Stimulated activated CD4-positive, alpha-beta T cell treated with anti-CD3 and anti-CD28 coated beads, Interleukin-15, amount 100 ng/mL, for 1 hour (primary cell): Measurements from ENCODE around the gene FRRS1.

Experiments used
- DNase-seq, 2 donors: peaks; one replicate each; pipeline ENCODE4 v3.0.0-alpha.2; 2020; ENCODE audit warnings: low read depth in 1 of 2, low spot score in 1 of 2

The FRRS1 gene

DNA sequence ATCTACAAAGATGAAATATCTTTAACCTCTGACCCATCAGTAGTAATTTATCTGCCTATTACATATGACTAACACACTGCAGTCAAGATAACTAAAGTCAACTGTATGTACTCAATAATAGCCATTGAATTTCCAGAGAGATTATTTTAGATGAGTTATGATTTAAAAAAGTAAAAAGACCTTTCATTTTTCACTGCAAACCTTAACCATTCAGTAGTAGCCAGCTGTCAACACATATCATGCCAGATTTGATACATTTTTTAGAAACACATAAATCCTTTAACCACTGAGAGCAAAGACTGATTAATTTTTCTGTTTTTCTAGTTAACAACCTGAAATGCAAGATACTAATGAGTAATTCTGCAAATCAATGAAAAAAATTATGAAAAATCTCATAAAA lies 89.6 kb downstream of the FRRS1 start:
- no peak for DNase-seq

DNA sequence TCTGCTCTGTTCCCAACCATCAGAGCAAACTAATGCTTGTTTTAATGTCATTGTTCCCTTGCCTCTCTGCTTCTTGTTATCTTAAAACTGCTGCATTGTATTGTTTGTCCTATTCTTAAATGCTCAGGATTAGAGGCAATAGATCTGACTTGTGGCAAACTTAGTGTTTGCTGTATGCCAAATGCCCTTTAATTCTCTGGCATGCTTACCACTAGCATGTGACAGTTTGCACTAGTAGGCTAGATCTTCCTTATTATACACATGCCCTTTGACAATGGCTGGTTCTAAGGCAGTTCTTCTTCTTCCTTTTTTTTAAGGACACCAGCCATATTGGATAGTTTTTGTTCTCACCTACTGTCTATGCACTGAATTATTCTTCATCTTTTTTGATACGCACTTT lies 90.4 kb downstream of the FRRS1 start:
- no peak for DNase-seq

DNA sequence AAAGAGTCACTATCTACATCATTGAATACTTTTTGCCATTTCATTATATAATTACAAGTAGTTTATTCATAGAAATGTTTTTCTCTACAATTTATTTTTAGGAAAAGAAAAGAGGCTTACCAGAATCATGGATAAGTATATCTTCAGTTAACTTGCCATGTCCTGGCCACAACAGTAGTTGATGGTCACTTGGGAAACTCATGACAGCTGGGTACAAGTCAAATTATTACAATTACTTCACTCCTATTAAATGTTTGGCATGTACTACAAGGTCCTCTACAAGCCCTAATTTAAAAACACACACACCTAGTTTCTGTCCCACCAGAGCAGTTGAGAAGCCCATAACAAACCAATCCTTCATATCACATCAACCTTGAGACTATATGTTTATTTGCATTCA lies 91.1 kb downstream of the FRRS1 start:
- DNase-seq, result no peak

DNA sequence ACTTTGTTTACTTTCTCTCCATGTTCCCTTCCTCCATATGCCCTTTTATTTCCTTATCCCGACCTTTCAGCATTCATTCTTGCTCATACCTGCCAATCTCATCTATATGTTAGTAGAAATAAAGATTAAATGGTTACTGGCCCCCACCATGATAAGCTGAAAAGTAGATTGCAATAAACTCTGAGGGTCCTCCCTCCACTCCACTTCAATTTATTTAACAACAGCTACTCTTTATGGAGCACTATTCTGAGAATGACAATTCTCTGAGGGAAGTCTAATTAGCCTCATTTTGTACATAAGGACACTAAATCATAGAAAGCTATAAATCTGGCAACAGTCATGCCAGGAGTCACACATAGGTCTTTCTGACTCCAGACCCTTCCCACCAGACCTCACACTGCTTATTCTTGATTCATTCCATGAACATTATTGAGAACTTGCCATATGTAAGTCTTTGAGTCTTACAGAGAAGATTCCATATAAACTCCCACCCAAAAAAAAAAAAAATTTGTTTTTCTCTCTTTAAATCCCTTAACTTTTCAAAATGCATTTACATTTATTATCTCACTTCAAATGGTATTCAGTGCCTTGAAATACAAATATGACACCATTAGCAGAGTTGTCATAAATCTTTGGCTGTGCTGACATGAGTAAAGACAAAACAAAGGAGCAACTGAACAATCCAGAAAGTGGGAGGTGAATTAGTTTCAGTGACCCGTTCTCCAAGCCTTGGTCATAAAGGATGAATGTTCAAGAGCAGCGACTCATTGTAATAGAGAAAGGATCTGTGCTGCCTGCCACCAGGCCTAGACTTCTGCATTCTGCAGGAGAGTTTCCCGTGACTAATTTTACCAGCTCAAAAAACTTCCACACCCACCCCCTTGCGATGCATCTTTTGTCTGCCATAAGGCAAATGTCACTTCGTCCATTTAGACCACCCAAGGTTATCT lies 92.0 kb downstream of the FRRS1 start:
- no peak for DNase-seq

DNA sequence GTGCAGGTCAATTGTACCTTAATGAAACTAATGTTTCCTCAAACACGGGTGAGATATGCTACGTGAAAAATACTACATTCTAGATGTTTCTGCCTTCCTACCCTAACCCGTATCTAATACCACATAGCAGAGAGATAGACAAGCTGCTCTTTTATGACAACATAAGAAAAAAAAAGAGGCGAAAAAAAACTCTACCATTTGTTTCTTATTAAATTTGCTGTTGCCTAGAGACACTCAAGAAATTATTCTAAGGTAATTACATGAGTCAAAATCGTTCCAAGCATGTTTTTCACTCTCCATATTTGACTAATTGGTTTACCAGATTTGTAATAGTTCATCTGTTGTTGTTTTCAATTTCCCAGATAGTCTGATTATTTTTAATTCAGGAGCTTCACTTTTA lies 93.1 kb downstream of the FRRS1 start:
- DNase-seq, result no peak

DNA sequence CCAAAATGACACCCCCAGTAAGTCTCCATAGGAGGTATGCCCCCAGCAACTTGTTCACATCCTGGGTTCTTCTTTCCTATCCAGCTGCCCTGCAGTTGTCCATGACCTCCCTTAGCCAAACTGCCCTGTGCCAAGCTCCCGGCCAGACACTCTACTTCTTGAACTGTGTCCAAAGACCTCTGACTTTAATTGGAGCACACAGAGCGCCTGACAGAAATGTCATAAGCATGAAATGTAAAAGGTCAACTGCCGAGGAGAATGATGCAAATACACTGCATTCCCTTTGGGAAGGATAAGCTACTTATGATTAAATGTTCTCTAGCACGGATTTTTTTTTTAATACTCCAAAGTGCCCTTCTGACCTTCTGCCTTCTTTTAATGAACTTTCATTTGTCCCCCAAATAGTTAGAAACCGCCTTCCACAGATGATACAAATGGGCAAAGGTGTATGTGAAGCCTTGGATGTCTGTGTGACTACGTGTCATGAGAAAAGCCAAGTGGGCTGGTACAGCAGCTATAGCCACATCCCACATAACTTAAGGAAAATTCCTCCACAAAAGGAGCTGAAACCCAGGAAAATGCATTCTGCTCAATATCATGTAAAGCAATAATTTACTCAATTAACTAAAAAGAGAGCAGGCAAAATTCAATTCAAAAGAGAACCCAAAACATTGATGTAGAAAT lies 93.8 kb downstream of the FRRS1 start:
- no peak for DNase-seq

DNA sequence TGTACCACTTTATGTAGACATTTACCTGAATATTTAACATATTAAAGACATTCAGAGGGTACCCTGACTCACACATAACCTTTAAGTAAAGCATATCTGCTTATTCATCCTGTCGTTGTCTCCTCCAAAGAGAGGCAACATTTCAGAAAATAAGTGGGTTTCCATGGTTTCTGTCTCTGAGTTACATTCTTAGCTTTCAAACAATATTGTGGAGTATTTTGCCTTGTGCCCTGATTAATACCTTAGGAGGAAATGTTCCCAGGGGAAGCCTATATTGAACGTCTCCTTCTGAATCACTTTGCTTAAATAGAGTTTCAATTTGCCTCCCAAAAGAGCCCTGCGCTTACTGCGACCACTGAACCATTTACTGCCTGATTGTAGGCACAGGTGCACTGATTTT lies 94.4 kb downstream of the FRRS1 start:
- DNase-seq, result no peak

DNA sequence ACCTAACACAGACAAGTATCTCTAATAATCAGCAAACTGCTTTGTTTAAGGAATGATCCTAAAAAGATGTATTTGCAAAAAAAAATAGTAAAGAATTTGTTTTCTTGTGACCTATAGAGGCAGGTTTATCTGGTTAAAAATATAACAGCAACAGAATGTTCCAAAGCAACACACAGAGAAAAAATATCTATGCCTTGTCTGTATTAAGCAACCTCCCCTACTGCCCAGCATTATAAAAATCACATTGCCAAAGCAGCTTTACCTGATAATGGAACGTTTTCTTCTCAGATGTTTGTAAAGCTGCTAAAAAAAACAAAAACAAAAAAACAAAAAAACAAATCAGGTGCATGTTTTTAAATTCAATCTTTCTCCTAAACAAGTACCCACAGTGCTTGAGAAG lies 95.9 kb downstream of the FRRS1 start:
- DNase-seq, result no peak

DNA sequence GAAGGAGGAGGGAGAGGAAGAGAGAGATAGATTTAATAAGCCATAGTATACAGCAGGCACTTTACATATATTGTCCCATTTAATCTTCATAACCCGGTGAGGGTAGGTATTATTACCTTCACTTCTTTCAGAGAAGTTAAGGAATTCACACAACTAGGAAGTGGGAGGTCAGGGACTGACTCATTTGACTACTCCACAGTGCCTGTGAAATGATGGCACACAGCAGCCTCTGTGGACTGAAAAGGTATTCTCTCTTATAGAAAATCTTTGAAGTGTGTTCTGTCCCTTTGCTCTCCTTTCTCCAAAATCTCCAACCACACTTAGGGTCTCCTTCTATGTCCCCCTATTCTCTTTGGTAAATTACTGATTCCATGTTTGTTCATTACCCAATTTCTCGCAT lies 96.6 kb downstream of the FRRS1 start:
- no peak for DNase-seq

DNA sequence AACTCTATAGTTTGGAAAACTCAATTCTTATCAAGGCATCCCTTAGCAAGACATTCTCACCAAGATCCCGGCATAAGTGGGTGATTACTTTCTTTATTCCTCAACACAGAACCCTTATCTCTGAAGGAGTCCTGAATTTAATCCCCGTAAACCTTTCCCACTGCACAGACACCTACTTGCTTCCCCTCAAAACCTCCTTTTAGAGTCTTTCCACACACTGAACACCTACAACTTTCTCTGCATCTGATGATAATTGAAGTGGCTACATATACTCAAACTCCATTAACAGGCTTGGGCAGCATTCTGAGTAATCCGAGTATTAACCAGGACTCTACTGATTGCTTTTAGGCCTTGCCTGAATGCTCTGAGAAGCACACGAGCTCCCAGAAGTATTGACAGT lies 97.1 kb downstream of the FRRS1 start:
- no peak for DNase-seq

DNA sequence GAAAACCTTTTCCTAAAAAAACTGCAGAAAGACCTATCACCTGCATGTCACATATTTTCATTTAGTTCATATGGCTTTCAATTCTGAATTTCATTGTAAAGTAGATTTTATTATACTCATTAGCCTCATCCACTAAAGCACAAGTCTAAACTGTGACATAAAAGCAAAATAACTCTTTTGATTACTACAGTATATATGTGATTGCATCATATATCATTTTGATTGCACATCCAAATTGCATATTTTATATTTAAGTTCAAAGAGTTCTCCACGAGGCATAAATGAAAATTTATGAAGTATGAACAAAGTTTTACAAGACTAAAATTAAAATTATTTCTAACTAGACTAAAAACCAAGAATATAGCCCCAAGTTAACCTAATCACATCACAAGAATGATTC lies 101.2 kb downstream of the FRRS1 start:
- DNase-seq, result no peak

DNA sequence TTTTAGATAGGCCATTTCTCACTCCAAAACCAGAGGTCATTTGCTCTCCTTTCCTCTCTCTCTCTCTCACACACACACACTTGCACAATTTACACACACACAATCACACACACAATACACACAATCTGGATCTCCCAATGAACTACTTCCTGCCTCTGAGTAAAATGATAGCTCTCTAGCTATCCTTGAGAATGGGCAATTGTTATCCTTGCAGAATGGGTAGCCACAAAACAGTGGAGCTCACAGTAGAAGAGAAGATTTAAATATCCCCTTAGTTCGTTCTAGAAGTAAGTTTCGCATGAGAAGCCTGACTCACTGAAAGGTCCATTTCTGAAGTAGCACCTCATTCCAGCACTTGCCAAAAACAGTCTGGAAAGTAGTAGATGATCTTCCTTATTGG lies 102.9 kb downstream of the FRRS1 start:
- DNase-seq, result no peak

DNA sequence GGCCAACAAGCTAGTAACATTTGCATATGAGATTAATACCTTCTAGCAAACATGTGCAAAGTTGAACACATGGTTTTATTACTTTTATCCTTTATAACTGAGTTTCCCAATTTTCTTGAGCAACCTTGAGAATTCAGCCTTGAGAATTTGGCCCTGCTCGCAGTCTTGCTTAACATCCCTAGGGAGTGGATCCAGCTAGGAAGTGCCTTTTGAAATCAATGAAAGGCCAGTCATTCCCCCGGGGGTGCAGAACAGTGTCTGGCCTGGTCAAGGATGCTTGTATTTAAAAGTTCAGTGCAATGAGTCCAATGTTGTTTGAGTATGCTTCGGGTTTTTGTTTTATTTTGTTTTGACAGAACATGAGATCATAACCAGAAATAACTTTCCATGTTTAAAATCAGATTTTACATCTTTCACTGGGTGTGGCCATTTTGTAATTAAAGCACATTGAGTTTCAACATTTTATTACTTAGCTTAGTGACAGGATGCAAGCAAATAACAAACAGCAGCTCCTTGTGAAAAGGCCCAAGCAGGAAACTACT lies 103.8 kb downstream of the FRRS1 start:
- DNase-seq, result no peak

DNA sequence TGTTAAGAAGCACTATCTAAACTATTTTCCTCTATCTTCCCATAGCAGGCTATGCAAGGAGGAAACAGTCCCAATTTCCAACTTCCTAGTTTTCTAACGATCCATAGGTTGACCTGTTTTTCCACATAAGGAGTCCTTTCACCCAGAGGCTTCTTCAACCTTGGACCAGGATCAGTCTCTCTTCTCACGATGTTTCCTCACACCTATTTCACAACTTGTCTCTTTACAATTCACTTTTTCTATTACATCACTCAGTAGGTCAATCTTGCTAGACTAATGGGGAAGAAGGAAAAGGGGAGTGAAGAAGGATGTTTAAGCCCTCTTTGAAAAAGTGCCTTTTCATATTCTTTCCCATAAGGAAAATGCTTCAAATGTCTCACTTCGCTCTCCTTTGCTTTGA lies 104.7 kb downstream of the FRRS1 start:
- no peak for DNase-seq

DNA sequence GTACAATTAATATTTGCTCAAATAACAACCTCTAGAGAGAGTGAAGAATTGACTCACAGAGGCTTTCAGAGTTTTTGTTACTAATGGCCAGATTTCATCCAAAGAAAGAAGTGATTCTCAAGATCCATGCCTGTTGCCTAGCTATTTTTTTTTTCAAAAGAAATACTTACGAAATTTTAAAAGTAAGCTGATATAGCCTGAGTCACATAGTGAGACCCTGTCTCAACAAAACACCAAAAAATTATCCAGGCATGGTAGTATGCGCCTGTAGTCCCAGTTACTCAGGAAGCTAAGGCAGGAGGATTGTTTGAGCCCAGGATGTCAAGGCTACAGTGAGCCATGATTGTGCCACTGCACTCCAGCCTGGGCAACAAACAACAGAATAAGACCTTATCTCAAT lies 105.9 kb downstream of the FRRS1 start:
- DNase-seq, result no peak

DNA sequence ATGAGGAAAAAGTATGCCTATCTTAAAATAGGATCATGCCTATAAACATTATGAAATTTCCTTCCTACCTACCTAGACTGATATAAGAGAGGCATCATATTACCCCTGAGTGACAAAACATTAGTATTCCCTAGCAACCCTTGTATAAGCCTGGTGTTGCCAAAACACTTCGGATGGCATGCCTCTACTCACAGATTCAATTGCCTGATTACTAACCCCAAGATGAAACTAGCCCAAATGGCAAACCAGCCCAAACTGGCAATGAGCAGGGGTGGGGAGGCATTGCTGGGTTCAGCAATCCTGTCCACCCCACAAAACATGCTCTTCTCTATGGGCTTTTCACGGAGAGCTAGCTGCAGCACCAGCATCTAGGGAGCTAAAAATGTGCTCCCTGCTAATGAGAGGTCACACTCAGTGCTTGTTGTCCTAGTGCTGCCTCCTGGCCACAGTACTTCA lies 106.7 kb downstream of the FRRS1 start:
- DNase-seq, result no peak
